ENCODE results near the gene FAM120B.

DNA sequence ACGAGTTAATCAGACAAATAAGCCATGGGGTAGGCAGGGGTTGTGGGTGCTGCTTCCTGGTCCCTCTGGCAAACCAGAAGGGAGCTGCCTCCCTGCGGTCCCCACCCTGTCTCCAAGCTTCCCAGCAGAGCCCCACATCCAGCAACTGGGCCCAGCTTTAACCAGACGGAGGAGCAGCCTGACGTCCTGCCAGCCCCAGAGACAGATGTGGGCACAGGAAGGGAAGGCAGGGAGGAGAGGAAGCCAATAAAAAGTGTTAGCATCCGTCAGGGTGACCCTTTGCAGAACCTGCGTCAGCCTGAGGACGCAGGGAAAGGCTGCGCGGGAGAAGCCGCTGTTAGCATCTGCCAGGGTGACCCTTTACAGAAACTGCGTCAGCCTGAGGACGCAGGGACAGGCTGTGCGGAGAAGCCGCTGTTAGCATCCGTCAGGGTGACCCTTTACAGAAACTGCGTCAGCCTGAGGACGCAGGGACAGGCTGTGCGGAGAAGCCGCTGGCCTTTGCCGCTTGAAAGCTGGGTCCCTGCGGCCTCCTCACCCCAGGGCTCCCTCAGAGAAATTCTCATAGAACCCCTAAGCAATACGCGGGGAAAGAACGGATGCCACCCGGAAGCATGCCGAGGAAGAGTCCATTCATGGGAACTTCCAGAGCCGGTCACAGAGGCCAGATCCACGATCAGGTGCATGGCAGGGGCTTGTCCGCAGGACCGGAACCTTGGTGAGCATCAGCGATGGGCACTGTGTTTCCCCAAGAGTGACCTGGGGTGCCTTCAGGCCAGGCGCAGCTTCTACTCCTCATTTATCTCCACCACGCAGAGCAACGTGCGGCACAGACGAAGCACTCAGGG is 31.6 kb upstream of the FAM120B start:
- TF ChIP-seq, protein P1, sequence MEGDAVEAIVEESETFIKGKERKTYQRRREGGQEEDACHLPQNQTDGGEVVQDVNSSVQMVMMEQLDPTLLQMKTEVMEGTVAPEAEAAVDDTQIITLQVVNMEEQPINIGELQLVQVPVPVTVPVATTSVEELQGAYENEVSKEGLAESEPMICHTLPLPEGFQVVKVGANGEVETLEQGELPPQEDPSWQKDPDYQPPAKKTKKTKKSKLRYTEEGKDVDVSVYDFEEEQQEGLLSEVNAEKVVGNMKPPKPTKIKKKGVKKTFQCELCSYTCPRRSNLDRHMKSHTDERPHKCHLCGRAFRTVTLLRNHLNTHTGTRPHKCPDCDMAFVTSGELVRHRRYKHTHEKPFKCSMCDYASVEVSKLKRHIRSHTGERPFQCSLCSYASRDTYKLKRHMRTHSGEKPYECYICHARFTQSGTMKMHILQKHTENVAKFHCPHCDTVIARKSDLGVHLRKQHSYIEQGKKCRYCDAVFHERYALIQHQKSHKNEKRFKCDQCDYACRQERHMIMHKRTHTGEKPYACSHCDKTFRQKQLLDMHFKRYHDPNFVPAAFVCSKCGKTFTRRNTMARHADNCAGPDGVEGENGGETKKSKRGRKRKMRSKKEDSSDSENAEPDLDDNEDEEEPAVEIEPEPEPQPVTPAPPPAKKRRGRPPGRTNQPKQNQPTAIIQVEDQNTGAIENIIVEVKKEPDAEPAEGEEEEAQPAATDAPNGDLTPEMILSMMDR (IDR thresholded peaks at IDR 0.05 in 4 of 5, conservative IDR thresholded peaks at IDR 0.05 in 1 of 5) = no peak
- TF ChIP-seq POLR2A (IDR thresholded peaks at IDR 0.05) = no peak

All from gastrocnemius medialis (tissue), 4 donors.